GM18519 (cell line): ENCODE measurements around the gene S100A12.

ENCODE experiments used
- ATAC-seq: cut with Tn5 transposase; IDR thresholded peaks from one replicate; pipeline ENCODE4 v1.9.1; 2021; ENCODE audit warnings: mild to moderate bottlenecking, moderate library complexity; ENCODE audit not compliant: unreplicated experiment, low FRiP score

Gene S100A12

GRCh38 chr1:153370146-153370545, 5.3 kb downstream of the S100A12 start:
- ATAC-seq: no peak

- no peak for ATAC-seq
Measured at GRCh38 chr1:153368495-153368894, 6.9 kb downstream of the S100A12 start.

DNA sequence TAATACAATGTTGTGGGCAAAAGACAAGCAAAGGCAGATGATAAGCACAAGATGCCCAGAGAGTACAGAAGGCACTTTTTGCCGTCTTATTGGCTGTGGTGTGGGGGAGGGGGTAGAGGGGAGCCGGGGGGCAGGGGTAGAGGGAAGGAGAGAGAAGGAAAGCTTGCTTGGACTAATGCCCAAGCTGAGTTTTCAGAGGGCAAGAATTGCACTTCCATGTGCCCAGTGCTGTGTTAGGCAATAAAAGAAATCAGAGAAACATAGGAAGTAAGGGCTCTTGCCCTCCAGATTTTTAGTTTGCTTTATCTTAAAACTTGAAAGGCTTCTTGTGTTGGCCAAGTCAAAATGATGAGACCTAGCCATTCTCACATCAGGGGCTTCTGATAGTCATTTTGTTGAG, 8.3 kb downstream of the S100A12 start:
- ATAC-seq: no peak

DNA sequence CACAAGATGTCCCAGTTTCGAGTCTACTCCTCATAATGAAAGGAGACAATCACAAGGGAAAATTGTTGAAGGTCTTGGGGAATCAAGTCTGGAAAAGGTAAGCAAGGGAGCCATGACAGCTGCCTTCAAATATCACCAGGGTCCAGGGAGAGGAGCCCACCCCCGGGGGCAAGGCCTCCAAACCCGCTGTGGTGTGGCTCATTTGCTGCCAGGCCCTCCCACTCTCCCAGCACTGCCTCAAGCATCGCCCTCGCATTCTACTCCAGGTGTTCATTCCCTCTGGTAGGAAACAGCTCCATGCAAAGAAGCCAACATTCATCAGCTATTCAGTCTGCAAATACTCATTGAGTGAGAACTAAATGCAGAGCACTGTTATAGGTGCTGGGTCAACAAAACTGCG, 9.2 kb downstream of the S100A12 start:
- ATAC-seq: no peak

DNA sequence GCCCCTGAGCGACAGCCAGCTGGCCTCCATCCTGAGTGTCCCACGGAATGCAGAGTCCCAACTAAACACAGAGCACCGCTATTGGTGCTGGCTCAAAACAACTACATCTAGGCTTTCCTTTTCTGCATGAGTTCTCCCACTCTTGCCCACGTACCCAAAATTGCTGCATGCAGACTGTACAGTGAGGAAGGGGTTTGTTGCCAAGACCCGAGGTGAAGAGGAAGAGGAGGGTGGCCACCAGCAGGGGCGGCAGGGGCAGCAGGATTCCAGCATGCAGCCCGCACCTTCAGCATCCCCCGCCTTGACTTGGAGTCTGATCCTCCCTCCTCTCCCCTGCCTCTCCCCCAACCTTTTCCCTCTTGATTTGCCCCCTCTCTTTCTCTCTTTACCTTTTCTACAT, 9.7 kb downstream of the S100A12 start:
- ATAC-seq: no peak

GRCh38 chr1:153364766-153365666, 10.4 kb downstream of the S100A12 start:
- no peak for ATAC-seq

DNA sequence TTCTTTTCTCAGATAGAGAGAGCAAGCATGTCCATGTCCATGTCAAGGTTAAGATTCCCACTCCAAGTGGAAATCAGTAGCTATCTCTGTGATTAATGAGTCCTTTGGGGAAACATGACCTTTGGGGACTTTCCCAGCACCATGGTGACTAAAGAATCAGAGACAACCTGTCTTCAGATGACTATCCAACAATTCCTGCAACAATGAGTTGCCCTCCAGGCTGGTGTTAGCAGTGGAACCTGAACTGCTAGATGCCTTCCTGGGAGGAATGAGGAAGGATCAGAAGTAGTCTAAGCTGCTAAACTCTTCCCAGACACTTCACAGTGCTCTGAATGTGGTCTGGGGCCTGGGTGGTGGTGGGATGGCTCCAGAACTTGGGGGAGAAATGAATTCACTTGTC, 11.3 kb downstream of the S100A12 start:
- no peak for ATAC-seq

GRCh38 chr1:153363641-153364040, 11.8 kb downstream of the S100A12 start:
- ATAC-seq: no peak

GRCh38 chr1:153362187-153362775, 13.1 kb downstream of the S100A12 start:
- no peak for ATAC-seq

- ATAC-seq: no peak
Measured at GRCh38 chr1:153361480-153362109, 13.8 kb downstream of the S100A12 start.

GRCh38 chr1:153360592-153361479, 14.6 kb downstream of the S100A12 start:
- ATAC-seq: no peak

DNA sequence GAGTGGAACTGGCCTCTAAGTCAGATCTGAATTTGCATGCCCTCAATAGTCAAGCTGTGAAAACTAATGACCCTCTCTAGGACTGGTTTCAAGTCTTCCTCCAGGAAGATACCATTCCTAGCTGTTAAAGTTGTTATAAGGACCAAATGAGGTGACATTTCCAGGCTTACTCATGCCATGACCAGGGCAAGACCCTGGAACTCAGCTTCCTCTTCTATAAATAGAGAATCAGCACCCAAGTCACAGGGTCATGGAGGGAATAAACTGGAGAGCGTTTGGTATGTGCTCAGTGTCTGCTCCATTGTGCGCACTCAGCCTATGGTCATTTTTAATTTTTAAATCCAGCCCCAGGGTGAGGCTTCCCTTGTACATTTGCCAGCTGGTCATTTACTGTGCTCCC, 15.2 kb downstream of the S100A12 start:
- ATAC-seq: no peak

DNA sequence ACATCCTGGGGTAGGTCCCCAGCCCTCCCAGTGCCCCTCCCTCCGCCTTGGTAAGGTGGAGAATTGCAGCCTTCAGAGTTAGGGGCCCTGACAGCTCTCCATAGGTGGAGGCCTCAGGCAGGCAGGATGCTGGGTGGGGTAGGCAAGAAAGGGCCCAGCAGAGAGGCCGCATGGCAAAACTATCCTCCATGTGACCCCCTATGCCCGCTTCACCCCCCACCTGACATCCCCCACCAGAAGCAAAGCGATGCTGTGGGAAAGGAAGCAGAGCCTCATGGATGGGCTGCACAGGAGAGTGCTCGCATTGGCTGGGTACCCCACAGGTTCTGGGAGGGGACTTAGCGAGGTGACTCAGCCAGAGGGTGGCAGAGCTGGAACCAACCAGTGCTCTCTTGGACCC, 16.2 kb downstream of the S100A12 start:
- no peak for ATAC-seq

GRCh38 chr1:153358691-153358975, 16.8 kb downstream of the S100A12 start:
- no peak for ATAC-seq

DNA sequence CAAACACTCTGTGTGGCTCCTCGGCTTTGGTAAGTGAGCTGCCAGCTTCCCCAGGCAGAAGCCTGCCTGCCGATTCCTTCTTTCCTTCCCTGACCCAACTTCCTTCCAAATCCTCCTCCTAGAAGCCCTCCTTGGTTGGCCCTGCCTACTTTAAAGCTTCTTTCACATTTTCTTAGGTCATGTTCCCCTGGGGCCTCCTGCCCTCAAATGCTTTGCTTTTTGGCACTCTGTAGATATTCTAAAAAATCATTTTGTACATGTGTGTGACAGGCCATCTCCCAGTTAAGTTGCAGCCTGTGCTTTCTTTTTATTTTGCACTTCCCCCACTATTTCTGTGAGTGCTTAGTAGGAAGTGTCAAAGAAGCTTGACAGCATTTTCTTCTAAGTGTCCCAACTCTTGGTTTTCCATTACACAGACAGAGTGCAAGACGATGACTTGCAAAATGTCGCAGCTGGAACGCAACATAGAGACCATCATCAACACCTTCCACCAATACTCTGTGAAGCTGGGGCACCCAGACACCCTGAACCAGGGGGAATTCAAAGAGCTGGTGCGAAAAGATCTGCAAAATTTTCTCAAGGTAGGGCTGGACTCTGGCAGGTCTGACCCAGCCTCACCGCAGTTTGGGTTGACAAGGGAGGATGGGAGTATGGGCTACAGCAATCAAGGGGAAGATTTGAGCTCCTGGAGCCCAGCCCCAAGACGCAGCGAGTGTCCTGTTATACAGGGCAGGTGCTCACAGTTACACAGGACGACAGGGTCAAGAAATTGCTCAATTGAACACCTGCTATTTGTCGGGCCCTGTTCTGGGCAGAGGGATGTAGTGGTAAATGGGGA, 17.3 kb downstream of the S100A12 start, which contains the start of gene S100A9:
Gene S100A9, plus strand, starts transcription at position 2 of the 838 bp plus-strand sequence. Its CDS starts 430 bp downstream, at position 432.
- ATAC-seq: no peak

DNA sequence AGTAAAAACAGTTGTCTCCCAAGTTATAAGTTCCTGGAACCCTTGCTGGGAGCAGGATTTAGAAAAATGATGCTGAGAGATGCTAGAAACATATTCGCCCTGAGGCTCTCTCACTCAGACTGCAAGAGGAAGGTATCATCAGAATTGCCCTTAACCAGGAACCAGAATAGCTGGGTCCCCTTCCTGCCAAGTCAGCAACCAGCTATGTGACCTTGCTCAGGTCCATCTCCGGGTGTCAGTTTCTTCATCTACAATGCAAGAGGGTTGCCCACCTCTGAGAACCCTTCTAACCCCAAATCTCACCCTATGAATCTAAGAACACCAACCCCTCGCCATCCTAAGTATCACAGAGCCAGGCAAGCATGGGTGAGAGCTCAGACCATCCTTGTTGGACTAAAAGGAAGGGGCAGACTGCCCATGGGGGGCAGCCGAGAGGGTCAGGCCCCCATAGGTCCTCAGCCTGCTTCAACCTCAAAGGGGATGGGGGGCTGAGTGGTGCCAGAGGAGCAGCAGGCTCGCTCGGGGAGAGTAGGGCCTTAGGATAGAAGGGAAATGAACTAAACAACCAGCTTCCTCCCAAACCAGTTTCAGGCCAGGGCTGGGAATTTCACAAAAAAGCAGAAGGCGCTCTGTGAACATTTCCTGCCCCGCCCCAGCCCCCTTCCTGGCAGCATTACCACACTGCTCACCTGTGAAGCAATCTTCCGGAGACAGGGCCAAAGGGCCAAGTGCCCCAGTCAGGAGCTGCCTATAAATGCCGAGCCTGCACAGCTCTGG, 18.2 kb downstream of the S100A12 start:
- ATAC-seq: no peak

DNA sequence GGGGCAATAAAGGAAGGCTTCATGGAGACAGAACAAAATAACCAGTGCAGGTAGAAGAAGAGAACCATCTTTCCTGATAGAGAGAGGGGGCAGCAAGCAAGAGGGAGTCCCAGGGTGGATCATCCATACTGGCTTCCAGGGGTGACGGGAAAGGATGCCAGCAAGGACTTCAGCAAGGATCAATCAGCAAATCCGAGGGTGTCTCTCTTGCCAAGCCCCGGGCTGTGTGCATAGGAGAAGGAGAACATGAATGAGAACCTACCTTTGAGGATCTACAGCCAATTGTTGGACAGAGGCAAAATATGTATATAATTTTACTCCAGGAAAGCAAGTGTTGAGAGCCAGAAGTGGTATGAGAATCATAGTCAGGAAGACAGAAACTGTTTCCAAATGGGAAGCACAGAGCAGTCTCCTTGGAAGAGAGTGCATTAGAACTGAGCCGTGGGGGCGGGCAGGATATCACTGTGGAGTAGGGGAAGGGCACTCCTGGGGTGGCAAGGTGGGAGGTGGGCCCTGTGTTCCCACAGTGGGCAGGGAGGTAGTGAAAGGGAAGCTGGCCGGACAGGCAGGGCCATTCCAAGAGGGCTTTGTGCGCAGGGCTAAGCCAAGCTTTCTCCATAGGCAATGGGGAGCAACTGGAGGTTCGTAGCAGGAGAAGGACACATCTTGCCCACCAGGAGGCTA, 18.9 kb downstream of the S100A12 start:
- ATAC-seq: no peak

- no peak for ATAC-seq
Measured at GRCh38 chr1:153355445-153356071, 19.9 kb downstream of the S100A12 start.
